Mesenchymal stem cell (in vitro differentiated cells and primary cell): Measurements from ENCODE around the gene TMEM94.

Source experiments
- DNase-seq: peaks from one replicate; pipeline ENCODE4 v3.0.0-alpha.2; 2013
- H2AFZ ChIP-seq: one replicate; pipeline ENCODE4 v1.6.1; 2013; ENCODE audit warnings: low read depth, mild to moderate bottlenecking, control low read depth, inconsistent platforms, low read length, moderate library complexity
- H2AK5ac ChIP-seq: 2 replicates; pipeline ENCODE4 v1.6.1; 2013; ENCODE audit warnings: low read length, moderate library complexity, mild to moderate bottlenecking, inconsistent platforms; ENCODE audit not compliant: severe bottlenecking
- H2BK120ac ChIP-seq: one replicate; pipeline ENCODE4 v1.6.1; 2013; ENCODE audit warnings: low read depth, mild to moderate bottlenecking, inconsistent platforms, low read length, moderate library complexity
- H2BK12ac ChIP-seq, 2 experiments: one replicate each; pipeline ENCODE4 v1.6.1; 2013; ENCODE audit warnings: inconsistent platforms in 2 of 2, low read length in 2 of 2, mild to moderate bottlenecking in 2 of 2, moderate library complexity in 2 of 2, control low read depth in 1 of 2
- H2BK15ac ChIP-seq: one replicate; pipeline ENCODE4 v1.6.1; 2013; ENCODE audit warnings: mild to moderate bottlenecking, low read depth, inconsistent platforms; ENCODE audit not compliant: poor library complexity, severe bottlenecking
- H2BK5ac ChIP-seq: 2 replicates; pipeline ENCODE4 v1.6.1; 2013; ENCODE audit warnings: low read depth, mild to moderate bottlenecking, low read length, control low read depth, inconsistent platforms; ENCODE audit not compliant: poor library complexity, severe bottlenecking
- H3K14ac ChIP-seq, 2 experiments: one replicate each; pipeline ENCODE4 v1.6.1; 2013; ENCODE audit warnings: inconsistent platforms in 2 of 2, low read length in 2 of 2, control low read depth in 1 of 2, mild to moderate bottlenecking in 1 of 2, moderate library complexity in 1 of 2
- H3K18ac ChIP-seq, 2 experiments: one replicate each; pipeline ENCODE4 v1.6.1; 2013; ENCODE audit warnings: inconsistent platforms in 2 of 2, low read length in 2 of 2, control low read depth in 1 of 2, low read depth in 1 of 2, mild to moderate bottlenecking in 1 of 2
- H3K23ac ChIP-seq, 2 experiments: one replicate each; pipeline ENCODE4 v1.6.1; 2013; ENCODE audit warnings: inconsistent platforms in 2 of 2, low read length in 2 of 2, mild to moderate bottlenecking in 2 of 2, moderate library complexity in 2 of 2, control low read depth in 1 of 2
- H3K27ac ChIP-seq: 2 replicates; pipeline ENCODE4 v1.5.1; 2013; ENCODE audit warnings: mild to moderate bottlenecking, moderate library complexity, low read length, control low read depth, inconsistent platforms; ENCODE audit not compliant: poor library complexity, severe bottlenecking
- H3K27me3 ChIP-seq, 2 experiments: 2 replicates each; pipeline versions ENCODE4 v1.6.1 to v1.7.0; 2013; ENCODE audit warnings: low read length in 2 of 2, mild to moderate bottlenecking in 2 of 2, moderate library complexity in 2 of 2, control low read depth in 1 of 2, inconsistent platforms in 1 of 2; ENCODE audit not compliant: control insufficient read depth in 1 of 2, insufficient read depth in 1 of 2
- H3K36me3 ChIP-seq, 2 experiments: 2 replicates each; pipeline versions ENCODE4 v1.6.1 to v1.7.0; 2013; ENCODE audit warnings: low read length in 2 of 2, control low read depth in 1 of 2, inconsistent platforms in 1 of 2, low read depth in 1 of 2, mild to moderate bottlenecking in 1 of 2; ENCODE audit not compliant: insufficient read depth in 2 of 2, control insufficient read depth in 1 of 2
- H3K4ac ChIP-seq, 2 experiments: one replicate each; pipeline ENCODE4 v1.6.1; 2013; ENCODE audit warnings: inconsistent platforms in 2 of 2, low read length in 2 of 2, mild to moderate bottlenecking in 2 of 2, moderate library complexity in 2 of 2, control low read depth in 1 of 2, low read depth in 1 of 2
- H3K4me1 ChIP-seq: 2 replicates; pipeline ENCODE4 v1.6.1; 2013; ENCODE audit warnings: low read depth, low read length, control low read depth; ENCODE audit not compliant: control insufficient read depth, insufficient read depth
- H3K4me2 ChIP-seq: 2 replicates; pipeline ENCODE4 v1.6.1; 2013; ENCODE audit warnings: low read length, mild to moderate bottlenecking, inconsistent platforms; ENCODE audit not compliant: poor library complexity, severe bottlenecking
- H3K4me3 ChIP-seq, 2 experiments: 2 replicates each; pipeline versions ENCODE4 v1.5.1 to v1.7.0; 2013; ENCODE audit warnings: low read length in 2 of 2, mild to moderate bottlenecking in 2 of 2, control low read depth in 1 of 2, low read depth in 1 of 2; ENCODE audit not compliant: insufficient read depth in 1 of 2
- H3K79me1 ChIP-seq: replicated peaks from 2 replicates; pipeline ENCODE4 v1.6.1; 2013; ENCODE audit warnings: mild to moderate bottlenecking, control low read depth, low read length, inconsistent platforms; ENCODE audit not compliant: poor library complexity, severe bottlenecking
- H3K9ac ChIP-seq: 2 replicates; pipeline ENCODE4 v1.7.0; 2013; ENCODE audit warnings: mild to moderate bottlenecking, low read length, moderate library complexity
- H3K9me3 ChIP-seq: 2 replicates; pipeline ENCODE4 v1.7.0; 2013; ENCODE audit warnings: mild to moderate bottlenecking, low read length; ENCODE audit not compliant: control insufficient read depth
- H4K8ac ChIP-seq: one replicate; pipeline ENCODE4 v1.6.1; 2013; ENCODE audit warnings: inconsistent platforms, mild to moderate bottlenecking, low read length, moderate library complexity
- H4K91ac ChIP-seq: one replicate; pipeline ENCODE4 v1.6.1; 2013; ENCODE audit warnings: mild to moderate bottlenecking, low read length, inconsistent platforms
- WGBS: methylation state at CpG from one replicate; pipeline ENCODE4 v1.1.7; 2013; ENCODE audit warnings: mixed read lengths; 5-methylcytosine and 5-hydroxymethylcytosine counted together

Gene TMEM94

DNA sequence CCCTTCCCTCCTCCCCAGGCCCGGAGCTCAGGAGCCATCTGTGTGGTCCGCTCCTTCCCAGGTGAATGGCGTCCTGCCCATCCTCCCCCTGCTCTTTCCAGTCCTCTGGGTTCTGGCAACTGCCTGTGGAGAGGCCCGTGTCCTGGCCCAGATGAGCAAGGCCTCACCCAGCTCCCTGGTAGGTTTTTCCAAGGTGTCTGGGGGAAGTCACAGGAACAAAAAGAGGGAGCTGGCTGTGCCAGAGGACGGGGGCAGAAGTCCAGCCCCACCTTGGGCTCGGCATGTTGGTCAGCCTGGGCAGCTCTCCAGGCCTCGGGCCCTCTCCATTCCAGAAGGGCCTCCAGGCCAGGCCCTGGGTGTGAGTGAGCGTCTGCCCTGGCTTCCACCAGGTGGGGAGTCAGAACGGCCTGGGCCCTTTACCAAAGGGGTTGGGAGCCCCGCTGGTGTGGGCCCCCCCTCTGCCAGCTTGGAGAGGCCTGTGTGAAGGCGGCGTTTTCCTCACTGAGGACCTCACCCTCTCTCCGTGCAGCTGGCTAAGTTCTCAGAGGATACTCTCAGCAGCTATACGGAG, 33.8 kb downstream of the TMEM94 start:
- Histone ChIP-seq H3K23ac (no peak overlapping the region), H3K4me2 (no peak overlapping the region), H3K4me3 (no peak overlapping the region), H2AK5ac (no peak overlapping the region), H3K18ac (no peak overlapping the region), H3K36me3 (peaks cover 39 to 91% of the 10 kb centered on the region in 2 experiments), H3K4me1 (peaks cover 10% of the 10 kb centered on the region), H3K27ac (no peak overlapping the region), H4K91ac (no peak overlapping the region), H3K9me3 (no peaks in the 10 kb centered on the region), H2BK15ac (no peak overlapping the region), H3K27me3 (no peaks in the 10 kb centered on the region), H4K8ac (no peak overlapping the region), H2BK12ac (no peak overlapping the region), H2AFZ (no peak overlapping the region), H3K14ac (no peak overlapping the region), H3K9ac (no peak overlapping the region), H3K4ac (no peak overlapping the region), H3K79me1 (peaks cover 9% of the 10 kb centered on the region), H2BK5ac (no peak overlapping the region), H2BK120ac (no peak overlapping the region)
- WGBS: 91% methylated on average over 12 of the region's 14 CpGs
- DNase-seq: no peak

DNA sequence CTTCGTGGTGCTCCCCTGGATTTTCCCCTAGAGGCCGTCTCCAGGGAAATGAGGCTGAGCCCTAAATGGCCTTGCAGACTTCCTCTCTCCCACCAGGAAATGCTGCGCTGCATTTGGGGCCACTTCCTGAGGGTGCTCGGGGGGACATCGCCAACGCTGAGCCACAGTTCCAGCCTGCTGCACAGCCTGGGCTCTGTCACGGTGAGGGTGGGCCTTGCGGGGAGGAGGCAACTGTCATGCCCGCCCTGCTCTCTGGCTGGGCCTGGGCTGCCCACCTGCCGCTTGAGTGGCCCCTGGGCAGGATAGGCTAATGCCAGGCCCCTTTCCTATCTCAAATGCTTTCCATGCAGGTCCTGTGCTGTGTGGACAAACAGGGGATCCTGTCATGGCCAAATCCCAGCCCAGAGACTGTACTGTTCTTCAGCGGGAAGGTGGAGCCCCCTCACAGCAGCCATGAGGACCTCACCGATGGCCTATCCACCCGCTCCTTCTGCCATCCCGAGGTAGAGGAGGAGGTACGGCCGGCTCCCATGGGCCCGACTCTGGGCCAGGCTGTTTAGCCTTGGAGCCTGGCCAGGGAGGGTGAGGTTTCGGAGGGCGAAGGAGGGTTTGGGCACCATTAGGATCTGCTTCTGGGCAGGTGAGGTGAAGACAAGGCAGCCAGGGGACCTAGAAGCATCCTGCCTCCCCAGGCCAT, 34.7 kb downstream of the TMEM94 start:
- 94% methylated on average over 19 of the region's 19 CpGs for WGBS

DNA sequence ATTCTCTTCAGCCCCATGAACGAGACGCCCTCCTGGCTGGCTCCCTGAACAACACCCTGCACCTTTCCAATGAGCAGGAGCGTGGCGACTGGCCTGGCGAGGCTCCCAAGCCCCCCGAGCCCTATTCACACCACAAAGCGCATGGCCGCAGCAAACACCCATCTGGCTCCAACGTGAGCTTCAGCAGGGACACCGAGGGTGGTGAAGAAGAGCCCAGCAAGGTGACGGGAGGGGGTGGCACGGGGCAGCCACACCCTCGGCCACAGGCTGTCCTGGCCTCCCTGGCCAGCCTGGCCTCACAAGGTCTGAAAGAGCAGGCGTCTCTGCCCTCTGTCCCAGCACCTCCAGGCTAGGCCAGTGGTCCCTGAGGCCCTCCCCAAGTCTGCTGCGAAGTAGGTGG, 35.2 kb downstream of the TMEM94 start:
- H3K36me3 ChIP-seq: peaks cover 49 to 94% of the 10 kb centered on the region in 2 experiments
- H3K9me3 ChIP-seq: no peaks in the 10 kb centered on the region
- 95% methylated on average over 15 of the region's 15 CpGs for WGBS
- no peak overlapping the region for H3K18ac ChIP-seq
- H3K79me1 ChIP-seq: peaks cover 6% of the 10 kb centered on the region
- no peak overlapping the region for H4K8ac ChIP-seq
- DNase-seq: no peak
- no peak overlapping the region for H3K27ac ChIP-seq
- no peak overlapping the region for H2BK120ac ChIP-seq
- H3K23ac ChIP-seq: no peak overlapping the region
- no peaks in the 10 kb centered on the region for H3K27me3 ChIP-seq
- H2AK5ac ChIP-seq: no peak overlapping the region
- peaks cover 10% of the 10 kb centered on the region for H3K4me1 ChIP-seq
- H2BK12ac ChIP-seq: no peak overlapping the region
- H2BK5ac ChIP-seq: no peak overlapping the region
- H2BK15ac ChIP-seq: no peak overlapping the region
- no peak overlapping the region for H2AFZ ChIP-seq
- no peak overlapping the region for H3K14ac ChIP-seq
- no peak overlapping the region for H3K4me2 ChIP-seq
- H3K4me3 ChIP-seq: no peak overlapping the region
- H4K91ac ChIP-seq: no peak overlapping the region
- no peak overlapping the region for H3K9ac ChIP-seq
- no peak overlapping the region for H3K4ac ChIP-seq

More for the DNA sequence above, 34.7 kb downstream of the TMEM94 start:
- Histone ChIP-seq H3K79me1 (peaks cover 6% of the 10 kb centered on the region), H3K14ac (no peak overlapping the region), H2BK5ac (no peak overlapping the region), H3K27ac (no peak overlapping the region), H4K8ac (no peak overlapping the region), H2BK120ac (no peak overlapping the region), H3K4ac (no peak overlapping the region), H3K9ac (no peak overlapping the region), H3K4me2 (no peak overlapping the region), H2AFZ (no peak overlapping the region), H2AK5ac (no peak overlapping the region), H4K91ac (no peak overlapping the region), H3K9me3 (no peaks in the 10 kb centered on the region), H3K4me1 (peaks cover 10% of the 10 kb centered on the region), H3K18ac (no peak overlapping the region), H2BK15ac (no peak overlapping the region), H2BK12ac (no peak overlapping the region), H3K23ac (no peak overlapping the region), H3K27me3 (no peaks in the 10 kb centered on the region), H3K36me3 (peaks cover 47 to 94% of the 10 kb centered on the region in 2 experiments), H3K4me3 (no peak overlapping the region)
- DNase-seq: no peak

DNA sequence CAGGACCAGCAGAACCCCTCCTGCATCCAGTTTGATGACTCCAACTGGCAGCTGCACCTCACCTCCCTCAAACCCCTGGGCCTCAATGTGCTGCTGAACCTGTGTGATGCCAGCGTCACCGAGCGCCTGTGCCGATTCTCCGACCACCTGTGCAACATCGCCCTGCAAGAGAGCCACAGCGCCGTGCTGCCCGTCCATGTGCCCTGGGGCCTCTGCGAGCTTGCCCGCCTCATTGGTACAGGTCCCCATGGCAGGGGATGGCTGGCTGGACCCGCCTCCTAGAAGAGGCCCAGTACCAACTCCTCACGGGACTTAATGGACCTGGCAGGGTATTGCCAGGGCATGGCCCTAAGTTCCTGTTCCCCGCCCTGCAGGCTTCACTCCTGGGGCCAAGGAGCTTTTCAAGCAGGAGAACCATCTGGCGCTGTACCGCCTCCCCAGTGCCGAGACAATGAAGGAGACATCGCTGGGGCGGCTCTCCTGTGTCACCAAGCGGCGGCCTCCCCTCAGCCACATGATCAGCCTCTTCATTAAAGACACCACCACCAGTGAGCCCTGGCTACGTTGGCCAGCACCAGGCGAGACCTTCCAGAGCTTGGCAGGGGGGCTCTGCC, 36.2 kb downstream of the TMEM94 start:
- H2AK5ac ChIP-seq: no peak overlapping the region
- DNase-seq: no peak
- H2BK120ac ChIP-seq: no peak overlapping the region
- H2BK5ac ChIP-seq: no peak overlapping the region
- H3K9me3 ChIP-seq: no peaks in the 10 kb centered on the region
- H3K27me3 ChIP-seq: no peaks in the 10 kb centered on the region
- no peak overlapping the region for H3K23ac ChIP-seq
- H2AFZ ChIP-seq: no peak overlapping the region
- H3K4me1 ChIP-seq: peaks cover 3% of the 10 kb centered on the region
- H3K4me3 ChIP-seq: no peak overlapping the region
- H3K4ac ChIP-seq: no peak overlapping the region
- H3K27ac ChIP-seq: no peak overlapping the region
- WGBS: 93% methylated on average over 23 of the region's 23 CpGs
- H2BK15ac ChIP-seq: no peak overlapping the region
- H4K8ac ChIP-seq: no peak overlapping the region
- no peak overlapping the region for H3K18ac ChIP-seq
- H2BK12ac ChIP-seq: no peak overlapping the region
- H3K36me3 ChIP-seq: peaks cover 56 to 94% of the 10 kb centered on the region in 2 experiments
- no peak overlapping the region for H3K14ac ChIP-seq
- H3K79me1 ChIP-seq: peaks cover 6% of the 10 kb centered on the region
- no peak overlapping the region for H4K91ac ChIP-seq
- H3K9ac ChIP-seq: no peak overlapping the region
- H3K4me2 ChIP-seq: no peak overlapping the region
